H1 (cell line): ENCODE results near the gene PCSK1N. TPM values are rescaled to one million over a fixed set of nuclear protein-coding genes. Genes with fewer than 3 reads are reported as not detected.

Source experiments
- CTCF ChIA-PET: fragments of 300-600 bp; sonication (Branson Sonifier 250); formaldehyde crosslinking; loops from one replicate; lab custom pipeline; 2021; ENCODE audit not compliant: partially characterized antibody; lab: Charles Lee
- POLR2A ChIA-PET: fragments of 300-600 bp; sonication (Branson Sonifier 250); formaldehyde crosslinking; loops from one replicate; lab custom pipeline; 2021; ENCODE audit warnings: inconsistent platforms; ENCODE audit not compliant: partially characterized antibody; lab: Charles Lee
- DNase-seq, 2 experiments: peaks; one replicate each; pipeline versions ENCODE4 v3.0.0 to v3.0.0-alpha.2; 2010 to 2022; ENCODE audit warnings: low spot score in 2 of 2, low read depth in 1 of 2, mixed read lengths in 1 of 2
- FAIRE-seq: peaks from 2 replicates; lab custom pipeline; 2011; peaks lifted over from hg19 to GRCh38; lab: Jason Lieb, UNC
- H2AFZ ChIP-seq: 2 replicates; pipeline ENCODE4 v1.8.1; 2012; ENCODE audit warnings: low read length, inconsistent platforms
- H2AK5ac ChIP-seq: 2 replicates; pipeline ENCODE4 v1.6.1; 2013; ENCODE audit warnings: low read depth, low read length
- H2BK120ac ChIP-seq: replicated peaks from 2 replicates; pipeline ENCODE3; 2013; ENCODE audit warnings: low read depth, low read length, inconsistent platforms
- H2BK12ac ChIP-seq: 2 replicates; pipeline ENCODE4 v1.6.1; 2013; ENCODE audit warnings: low read depth, low read length
- H2BK15ac ChIP-seq: 2 replicates; pipeline ENCODE4 v1.6.1; 2013; ENCODE audit warnings: low read length
- H2BK20ac ChIP-seq: 2 replicates; pipeline ENCODE4 v1.6.1; 2013; ENCODE audit warnings: low read length
- H2BK5ac ChIP-seq: 2 replicates; pipeline ENCODE4 v1.6.1; 2013; ENCODE audit warnings: low read depth, low read length
- H3K14ac ChIP-seq: 2 replicates; pipeline ENCODE4 v1.6.1; 2013; ENCODE audit warnings: inconsistent platforms; ENCODE audit not compliant: insufficient read length
- H3K18ac ChIP-seq: 2 replicates; pipeline ENCODE4 v1.6.1; 2013; ENCODE audit warnings: low read length; ENCODE audit errors: extremely low read depth
- H3K23ac ChIP-seq: 2 replicates; pipeline ENCODE4 v1.6.1; 2013; ENCODE audit warnings: inconsistent platforms; ENCODE audit not compliant: insufficient read length
- H3K23me2 ChIP-seq: 2 replicates; pipeline ENCODE4 v1.6.1; 2013; ENCODE audit warnings: low read depth, low read length
- H3K27ac ChIP-seq: 2 replicates; pipeline ENCODE4 v1.6.1; 2011; ENCODE audit warnings: low read depth, low read length, inconsistent platforms
- H3K27me3 ChIP-seq, 4 experiments: replicated peaks in 1 of 4; 1 replicate in 1 of 4; 2 replicates in 3 of 4; pipeline versions ENCODE4 v1.6.1 to v1.8.1; 2011 to 2013; ENCODE audit warnings: low read length in 3 of 4, mild to moderate bottlenecking in 3 of 4, inconsistent platforms in 2 of 4, mixed read lengths in 2 of 4, moderate library complexity in 1 of 4; ENCODE audit not compliant: control insufficient read depth in 3 of 4, insufficient read depth in 3 of 4; ENCODE audit errors: extremely low read depth in 1 of 4
- H3K36me3 ChIP-seq, 4 experiments: 2 replicates each; pipeline versions ENCODE4 v1.6.1 to v1.8.1; 2011 to 2013; ENCODE audit warnings: mild to moderate bottlenecking in 4 of 4, low read length in 3 of 4, moderate library complexity in 2 of 4, control low read depth in 1 of 4, inconsistent platforms in 1 of 4; ENCODE audit not compliant: insufficient read depth in 4 of 4, control insufficient read depth in 2 of 4
- H3K4ac ChIP-seq: replicated peaks from 2 replicates; pipeline ENCODE3; 2013; ENCODE audit warnings: low read length, low read depth, mixed read lengths, inconsistent platforms; ENCODE audit not compliant: insufficient read length
- H3K4me1 ChIP-seq, 4 experiments: replicated peaks in 1 of 4; 1 replicate in 1 of 4; 2 replicates in 3 of 4; pipeline versions ENCODE4 v1.6.1 to v1.8.1; 2011 to 2013; ENCODE audit warnings: low read length in 3 of 4, inconsistent platforms in 2 of 4, mixed read lengths in 1 of 4; ENCODE audit not compliant: insufficient read depth in 4 of 4, control insufficient read depth in 3 of 4
- H3K4me2 ChIP-seq, 2 experiments: 2 replicates each; pipeline versions ENCODE4 v1.6.1 to v1.8.1; 2011 to 2013; ENCODE audit warnings: low read depth in 2 of 2, low read length in 2 of 2, control low read depth in 1 of 2, inconsistent platforms in 1 of 2, mild to moderate bottlenecking in 1 of 2; ENCODE audit not compliant: insufficient read depth in 1 of 2
- H3K4me3 ChIP-seq, 4 experiments: fragments of 200-600, 300-600 bp in 1 of 4; sonication (generic), shearing (Covaris generic), sonication (Bioruptor Twin) in 1 of 4; 2 replicates each; pipeline versions ENCODE4 v1.5.1 to v1.8.1; 2011 to 2016; ENCODE audit warnings: low read length in 4 of 4, low read depth in 3 of 4, control low read depth in 2 of 4, inconsistent platforms in 2 of 4, mild to moderate bottlenecking in 2 of 4, mixed read lengths in 1 of 4, moderate library complexity in 1 of 4; ENCODE audit not compliant: insufficient read depth in 2 of 4; ENCODE audit errors: extremely low read depth in 1 of 4
- H3K56ac ChIP-seq: replicated peaks from 2 replicates; pipeline ENCODE3; 2013; ENCODE audit warnings: low read depth, mild to moderate bottlenecking, mixed read lengths, low read length, inconsistent platforms; ENCODE audit not compliant: insufficient read length
- H3K79me1 ChIP-seq: 2 replicates; pipeline ENCODE4 v1.6.1; 2013; ENCODE audit warnings: low read depth, low read length, control low read depth
- H3K79me2 ChIP-seq, 2 experiments: 2 replicates each; pipeline versions ENCODE4 v1.6.1 to v1.8.1; 2012 to 2013; ENCODE audit warnings: low read length in 2 of 2, mild to moderate bottlenecking in 2 of 2, inconsistent platforms in 1 of 2; ENCODE audit not compliant: insufficient read depth in 2 of 2, control insufficient read depth in 1 of 2
- H3K9ac ChIP-seq, 4 experiments: replicated peaks in 1 of 4; 1 replicate in 1 of 4; 2 replicates in 3 of 4; pipeline versions ENCODE4 v1.6.1 to v1.8.1; 2011 to 2013; ENCODE audit warnings: low read depth in 3 of 4, low read length in 3 of 4, control low read depth in 2 of 4, mild to moderate bottlenecking in 2 of 4, moderate library complexity in 2 of 4, inconsistent platforms in 1 of 4; ENCODE audit errors: extremely low read depth in 1 of 4
- H3K9me3 ChIP-seq, 2 experiments: 2 replicates each; pipeline versions ENCODE4 v1.6.1 to v1.8.1; 2012 to 2013; ENCODE audit warnings: mild to moderate bottlenecking in 2 of 2, moderate library complexity in 2 of 2, control low read depth in 1 of 2, inconsistent platforms in 1 of 2, low read depth in 1 of 2, low read length in 1 of 2, mixed read lengths in 1 of 2; ENCODE audit not compliant: insufficient read depth in 2 of 2
- H4K20me1 ChIP-seq, 2 experiments: replicated peaks in 1 of 2; 2 replicates each; pipeline versions ENCODE3 to v1.8.1; 2011 to 2013; ENCODE audit warnings: inconsistent platforms in 2 of 2, low read length in 2 of 2, mild to moderate bottlenecking in 1 of 2; ENCODE audit not compliant: insufficient read depth in 2 of 2, control insufficient read depth in 1 of 2
- H4K5ac ChIP-seq: 2 replicates; pipeline ENCODE4 v1.6.1; 2013; ENCODE audit warnings: low read length, low read depth, mixed read lengths, inconsistent platforms; ENCODE audit not compliant: insufficient read length
- H4K8ac ChIP-seq: 2 replicates; pipeline ENCODE4 v1.8.0; 2013; ENCODE audit warnings: mild to moderate bottlenecking, moderate library complexity, low read length, inconsistent platforms; ENCODE audit not compliant: insufficient read depth; ENCODE audit errors: extremely low read depth
- H4K91ac ChIP-seq: replicated peaks from 2 replicates; pipeline ENCODE3; 2013; ENCODE audit warnings: low read length, mixed read lengths, inconsistent platforms; ENCODE audit not compliant: insufficient read length
- CBX8 ChIP-seq: fragments of 300-800, 300-1000 bp; sonication (generic); IDR thresholded peaks from 2 replicates; pipeline ENCODE4 v1.7.1; 2016; ENCODE audit warnings: low read depth, low read length, borderline replicate concordance
- HDAC2 ChIP-seq, 2 experiments: fragments of 300-600 bp in 1 of 2; sonication (generic) in 1 of 2; IDR thresholded peaks; 2 replicates each; pipeline ENCODE4 v1.6.1; 2011 to 2012; ENCODE audit warnings: low read depth in 2 of 2, low read length in 2 of 2, mild to moderate bottlenecking in 2 of 2, moderate library complexity in 2 of 2, borderline replicate concordance in 1 of 2, inconsistent platforms in 1 of 2
- MAX ChIP-seq: IDR thresholded peaks from 2 replicates; pipeline ENCODE4 v1.6.1; 2012; ENCODE audit warnings: inconsistent platforms
- SIX5 ChIP-seq: IDR thresholded peaks from 2 replicates; pipeline ENCODE4 v1.6.1; 2011; ENCODE audit warnings: mild to moderate bottlenecking, low read depth, low read length
- WGBS, 2 experiments: shearing (Covaris generic) in 1 of 2; methylation state at CpG; one replicate each; pipeline versions ENCODE4 v1.1.6 to v1.1.7; 2013 to 2015; ENCODE audit warnings: low lambda C conversion rate in 2 of 2, mixed read lengths in 2 of 2, inconsistent platforms in 1 of 2, low coverage in 1 of 2, missing lambda C conversion rate in 1 of 2; ENCODE audit not compliant: insufficient replicate concordance in 2 of 2, insufficient coverage in 1 of 2, insufficient read length in 1 of 2; ENCODE audit errors: extremely low coverage in 1 of 2, missing lambda C conversion rate in 1 of 2; 5-methylcytosine and 5-hydroxymethylcytosine counted together
- polyA plus RNA-seq, 7 experiments: library from polyadenylated mRNA; depleted of rRNA in 3 of 7; stranded (reverse) in 5 of 7; unstranded in 2 of 7; fragments of >200 nt in 5 of 7; fragments of 200-250 nt in 2 of 7; gene quantifications; 1 replicate in 5 of 7; 2 replicates in 1 of 7; 4 replicates in 1 of 7; pipeline versions ENCODE4 v1.2.1 to v1.2.3, GENCODE V29; 2011 to 2013; ENCODE audit warnings: missing spikeins in 2 of 7, mixed read lengths in 2 of 7
- total RNA-seq: library from RNA; stranded (reverse); fragmentation: NEBNext Ultra II Directional; extraction: Animal tissue kit (Norgen Biotek cat#: 25700); gene quantifications from 2 replicates; pipeline ENCODE4 v1.2.1, GENCODE V29; 2021

The PCSK1N gene
- total and polyA plus RNA-seq, 2 of the 8 experiments (the other 6 are each of a cell fraction or from before 2014, with no cell fraction given) = 3.6 to 4.5 TPM

DNA sequence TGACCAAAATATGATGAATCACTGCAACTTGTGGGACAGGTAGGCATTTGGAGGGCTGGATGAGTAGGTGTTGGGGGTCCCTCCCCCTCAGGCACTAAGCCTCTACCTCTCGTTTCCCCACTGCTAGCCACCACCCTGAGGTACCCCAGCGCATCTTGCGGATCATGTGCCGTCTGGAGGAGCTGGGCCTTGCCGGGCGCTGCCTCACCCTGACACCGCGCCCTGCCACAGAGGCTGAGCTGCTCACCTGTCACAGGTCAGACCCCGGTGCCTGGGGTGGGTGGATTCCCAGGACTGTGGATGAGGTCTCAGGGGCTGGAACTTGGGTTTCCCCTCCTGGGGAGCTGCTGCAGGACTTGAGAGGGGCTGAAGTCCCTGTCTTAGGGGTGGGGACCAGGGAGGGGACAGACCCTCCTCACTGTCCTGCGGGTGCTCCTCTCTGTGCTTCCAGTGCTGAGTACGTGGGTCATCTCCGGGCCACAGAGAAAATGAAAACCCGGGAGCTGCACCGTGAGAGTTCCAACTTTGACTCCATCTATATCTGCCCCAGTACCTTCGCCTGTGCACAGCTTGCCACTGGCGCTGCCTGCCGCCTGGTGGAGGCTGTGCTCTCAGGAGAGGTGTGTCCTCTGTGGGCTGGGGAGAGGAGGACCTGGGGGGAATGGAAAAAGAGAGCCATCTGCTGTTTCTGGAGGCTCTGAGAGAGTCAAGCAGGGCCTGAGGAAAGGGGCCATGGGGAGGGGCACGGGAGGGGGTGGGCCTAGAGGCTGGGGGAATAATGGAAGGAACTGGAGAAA, 19.2 kb downstream of the PCSK1N start:
- H3K79me2 ChIP-seq = no peaks in the 10 kb centered on the region
- ChIA-PET POLR2A (interaction anchor here (0.6 to 2.2 kb wide), 6 partner anchors 9 to 272 kb away, joined by 3 to 8 read pairs (median 3); partner anchors contain the start of genes ERAS and PCSK1N), CTCF (interaction anchor here (1.2 kb wide), 1 partner anchor 11 kb away, joined by 3 read pairs; no protein-coding TSS in a partner anchor)

More for the DNA sequence above, 19.2 kb downstream of the PCSK1N start:
- FAIRE-seq (no peak), DNase-seq (no peak)
- Histone ChIP-seq H3K27ac (no peak overlapping the region), H2BK5ac (no peak overlapping the region), H3K27me3 (no peaks in the 10 kb centered on the region), H2BK12ac (no peak overlapping the region), H3K4ac (no peak overlapping the region), H2AK5ac (no peak overlapping the region), H2AFZ (no peak overlapping the region), H3K4me3 (no peak overlapping the region), H3K56ac (no peak overlapping the region), H3K23ac (no peak overlapping the region), H4K8ac (no peak overlapping the region; the same call in 1 of the 2 replicates), H2BK15ac (no peak overlapping the region), H3K4me1 (no peaks in the 10 kb centered on the region), H3K79me1 (no peaks in the 10 kb centered on the region), H3K14ac (no peak overlapping the region), H3K9me3 (no peaks in the 10 kb centered on the region), H3K18ac (no peak overlapping the region), H4K20me1 (peaks cover 0 to 2% of the 10 kb centered on the region in 2 experiments), H2BK20ac (no peak overlapping the region), H3K4me2 (no peak overlapping the region), H3K36me3 (peaks cover 0 to 6% (median 1%) of the 10 kb centered on the region in 4 experiments; a peak in 1 of 8 replicates), H3K23me2 (no peaks in the 10 kb centered on the region), H4K91ac (no peak overlapping the region), H2BK120ac (no peak overlapping the region), H4K5ac (no peak overlapping the region), H3K9ac (no peak overlapping the region)
- WGBS, 2 experiments = 93% methylated on average over 11 of the region's 18 CpGs; no CpG with 5 or more reads in 1 of the 2 experiments
- TF ChIP-seq SIX5 (no peak), HDAC2 (IDR thresholded peaks at IDR 0.05; ENCODE audit: borderline replicate concordance in 1 of 2, low read depth in 2 of 2, low read length in 2 of 2) (no peak), CBX8 (no peak), MAX (no peak)
